UCSD-AML1 (cell line): ENCODE results near the gene ANAPC15.

ENCODE experiments used
- DNase-seq: peaks from one replicate; lab custom pipeline; 2025; ENCODE audit not compliant: unreplicated experiment; lab: John Stamatoyannopoulos, UW

The ANAPC15 gene

GRCh38 chr11:72088076-72088808 is 24.3 kb downstream of the ANAPC15 start:
- no peak for DNase-seq

- DNase-seq = no peak
Observed at GRCh38 chr11:72085621-72086351, 26.7 kb downstream of the ANAPC15 start.

GRCh38 chr11:72084965-72085364 is 27.5 kb downstream of the ANAPC15 start:
- no peak for DNase-seq

GRCh38 chr11:72084076-72084475 is 28.4 kb downstream of the ANAPC15 start:
- DNase-seq = no peak

GRCh38 chr11:72083414-72083813 is 29.1 kb downstream of the ANAPC15 start:
- DNase-seq = no peak

- DNase-seq = no peak
Observed at GRCh38 chr11:72081821-72082453, 30.6 kb downstream of the ANAPC15 start.

- no peak for DNase-seq
Observed at GRCh38 chr11:72081184-72081644, 31.3 kb downstream of the ANAPC15 start.

- DNase-seq = peak; percentile 100
Observed at GRCh38 chr11:72080326-72081183, 31.9 kb downstream of the ANAPC15 start, which contains the start of the genes LRRC51 and NUMA1. LRRC51 (plus strand) TSS chr11:72080850; CDS start chr11:72089084, 8,234 bp downstream. NUMA1 (minus strand) TSS chr11:72080542; CDS start chr11:72035943, 44,599 bp downstream.

- DNase-seq = no peak
Observed at GRCh38 chr11:72079819-72080325, 32.6 kb downstream of the ANAPC15 start.

- DNase-seq = no peak
Observed at GRCh38 chr11:72078477-72078876, 34.0 kb downstream of the ANAPC15 start.

GRCh38 chr11:72075756-72076155 is 36.7 kb downstream of the ANAPC15 start:
- DNase-seq = no peak

- DNase-seq = peak; percentile 47
Observed at GRCh38 chr11:72075109-72075508, 37.4 kb downstream of the ANAPC15 start.

GRCh38 chr11:72072348-72072747 is 40.1 kb downstream of the ANAPC15 start:
- DNase-seq = no peak

- DNase-seq = no peak
Observed at GRCh38 chr11:72070491-72070890, 42.0 kb downstream of the ANAPC15 start.

- DNase-seq = peak; percentile 66
Observed at GRCh38 chr11:72069787-72070251, 42.7 kb downstream of the ANAPC15 start.

GRCh38 chr11:72069200-72069599 is 43.3 kb downstream of the ANAPC15 start:
- no peak for DNase-seq

- DNase-seq = no peak
Observed at GRCh38 chr11:72067676-72068075, 44.8 kb downstream of the ANAPC15 start.

- no peak for DNase-seq
Observed at GRCh38 chr11:72067266-72067665, 45.2 kb downstream of the ANAPC15 start.

GRCh38 chr11:72066855-72067254 is 45.6 kb downstream of the ANAPC15 start:
- DNase-seq = no peak

- DNase-seq = no peak
Observed at GRCh38 chr11:72061739-72062396, 50.6 kb downstream of the ANAPC15 start.
